Fibroblast of lung (primary cell): ENCODE results near the gene VN1R4. TPM values are rescaled to one million over a fixed set of nuclear protein-coding genes. Genes with fewer than 3 reads are reported as not detected.
"Not testable (repeated sequence)": the region's sequence is repeated elsewhere in the genome, so short reads cannot be mapped to it uniquely, and the experiment has no call there.

Experiments used
- DNase-seq, 2 donors: peaks; one replicate each; pipeline versions ENCODE4 v3.0.0 to v3.0.0-alpha.2; 2010; ENCODE audit warnings: low read depth in 2 of 2
- H2AFZ ChIP-seq: 2 replicates; pipeline ENCODE4 v1.5.1; 2012; ENCODE audit warnings: low read length, control low read depth, inconsistent platforms
- H3K27ac ChIP-seq: 2 replicates; pipeline ENCODE4 v1.5.1; 2011; ENCODE audit warnings: low read length, control low read depth; ENCODE audit not compliant: insufficient read depth
- H3K27me3 ChIP-seq: 2 replicates; pipeline ENCODE4 v1.5.1; 2011; ENCODE audit warnings: mild to moderate bottlenecking, low read length; ENCODE audit not compliant: control insufficient read depth, insufficient read depth
- H3K36me3 ChIP-seq: 2 replicates; pipeline ENCODE4 v1.5.1; 2011; ENCODE audit warnings: low read length; ENCODE audit not compliant: control insufficient read depth, insufficient read depth
- H3K4me1 ChIP-seq: 2 replicates; pipeline ENCODE4 v1.5.1; 2011; ENCODE audit warnings: low read length; ENCODE audit not compliant: control insufficient read depth, insufficient read depth; ENCODE audit errors: extremely low read depth
- H3K4me2 ChIP-seq: 2 replicates; pipeline ENCODE4 v1.5.1; 2011; ENCODE audit warnings: low read length, control low read depth; ENCODE audit not compliant: insufficient read depth; ENCODE audit errors: extremely low read depth
- H3K4me3 ChIP-seq, 4 experiments: fragments of 200-600 bp in 1 of 4; sonication (generic) in 1 of 4; replicated peaks in 1 of 4; 2 replicates each; pipeline ENCODE4 v1.5.1; 2011 to 2016; ENCODE audit warnings: low read length in 4 of 4, low read depth in 3 of 4, mild to moderate bottlenecking in 3 of 4, control low read depth in 2 of 4, inconsistent platforms in 1 of 4, mixed read lengths in 1 of 4; ENCODE audit not compliant: insufficient read depth in 1 of 4; ENCODE audit errors: control extremely low read depth in 1 of 4
- H3K79me2 ChIP-seq: 2 replicates; pipeline ENCODE4 v1.5.1; 2012; ENCODE audit warnings: mild to moderate bottlenecking, low read length, inconsistent platforms; ENCODE audit not compliant: control insufficient read depth, insufficient read depth
- H3K9ac ChIP-seq: 2 replicates; pipeline ENCODE4 v1.5.1; 2011; ENCODE audit warnings: mild to moderate bottlenecking, low read length, control low read depth; ENCODE audit not compliant: insufficient read depth
- H3K9me3 ChIP-seq: 2 replicates; pipeline ENCODE4 v1.5.1; 2012; ENCODE audit warnings: low read depth, low read length; ENCODE audit not compliant: control insufficient read depth, insufficient read depth
- H4K20me1 ChIP-seq: 2 replicates; pipeline ENCODE4 v1.5.1; 2011; ENCODE audit warnings: low read length; ENCODE audit not compliant: control insufficient read depth, insufficient read depth; ENCODE audit errors: extremely low read depth
- EZH2 ChIP-seq: IDR thresholded peaks from 2 replicates; pipeline ENCODE4 v1.5.1; 2012; ENCODE audit warnings: low read length, control low read depth, mild to moderate bottlenecking; ENCODE audit errors: missing control alignments
- polyA minus RNA-seq: library from RNA; depleted of rRNA, polyadenylated mRNA; stranded (reverse); fragments of >200 nt; gene quantifications from 2 replicates; pipeline ENCODE4 v1.2.3, GENCODE V29; 2011; ENCODE audit warnings: low replicate concordance
- polyA plus RNA-seq, 2 donors: library from polyadenylated mRNA; depleted of rRNA in 1 of 2; stranded (reverse) in 1 of 2; unstranded in 1 of 2; fragments of >200 nt; gene quantifications; 2 replicates each; pipeline ENCODE4 v1.2.1, GENCODE V29; 2011 to 2012; ENCODE audit warnings: missing spikeins in 1 of 2
- total RNA-seq: library from RNA; depleted of rRNA; stranded (reverse); fragments of >200 nt; gene quantifications from 2 replicates; pipeline ENCODE4 v1.2.1, GENCODE V29; 2014
- TF ChIP-seq, protein P1 (sequence below), 2 donors: IDR thresholded peaks in 1 of 2; conservative IDR thresholded peaks in 1 of 2; 1 replicate in 1 of 2; 2 replicates in 1 of 2; pipeline ENCODE4 v1.5.1; 2011 to 2012; ENCODE audit warnings: low read length in 2 of 2, control low read depth in 1 of 2, inconsistent platforms in 1 of 2, low read depth in 1 of 2, mild to moderate bottlenecking in 1 of 2

VN1R4 gene
- total RNA-seq (not detected in 2 replicates), polyA plus RNA-seq (not detected in 2 replicates), polyA minus RNA-seq (not detected in 2 replicates)
- polyA plus RNA-seq (2012) = not detected in 2 replicates

DNA sequence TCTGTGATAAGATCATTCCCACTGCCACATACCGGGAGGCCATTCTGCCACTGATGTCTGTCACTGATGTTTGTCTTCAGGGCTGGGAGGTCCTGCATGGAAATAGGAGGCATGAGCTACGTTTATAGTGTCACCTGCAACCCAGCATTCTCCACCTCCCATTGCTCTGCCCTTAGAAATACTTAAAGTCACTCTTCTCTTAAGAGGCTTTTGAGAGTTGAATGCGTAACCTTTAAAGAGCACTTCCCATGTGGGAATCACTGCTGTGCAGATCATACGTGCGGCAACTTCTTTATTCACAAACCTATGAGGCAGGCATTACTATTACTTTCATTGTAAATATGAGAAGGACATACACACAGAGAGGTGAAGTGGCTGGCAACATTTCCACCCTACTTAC lies at the start of gene VN1R4:
VN1R4 (minus strand) TSS at position 101 of the 400 bp plus-strand sequence; CDS start at position 43, 58 bp downstream.
- H2AFZ ChIP-seq, DNase-seq, H3K4me2 ChIP-seq, H3K4me3 ChIP-seq, H3K4me1 ChIP-seq, H4K20me1 ChIP-seq, H3K9ac ChIP-seq, H3K27me3 ChIP-seq, H3K36me3 ChIP-seq, H3K27ac ChIP-seq, H3K79me2 ChIP-seq, H3K9me3 ChIP-seq: not testable (repeated sequence)

DNA sequence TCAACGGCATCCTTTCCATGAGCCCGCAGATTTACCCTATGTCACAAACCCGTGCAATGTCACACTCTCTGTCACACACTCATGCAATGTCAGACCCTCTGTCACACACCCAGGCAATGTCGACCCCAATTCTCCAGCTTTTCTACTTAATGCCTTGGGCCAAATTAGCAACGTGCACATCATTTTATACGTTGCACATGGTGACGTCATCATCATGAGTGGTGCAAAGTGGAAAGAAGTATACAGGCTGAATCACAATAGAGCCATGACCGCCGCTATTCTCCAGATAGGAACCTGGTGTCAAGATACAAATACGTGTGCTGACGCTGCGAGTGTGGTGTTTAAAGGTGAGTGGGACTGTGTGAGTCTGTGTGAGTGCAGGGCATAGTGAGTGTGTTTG lies 44.4 kb upstream of the VN1R4 start:
- Histone ChIP-seq H3K9me3 (no peaks in the 10 kb centered on the region), H2AFZ (no peak overlapping the region), H3K4me1 (no peaks in the 10 kb centered on the region), H4K20me1 (no peaks in the 10 kb centered on the region), H3K79me2 (no peaks in the 10 kb centered on the region), H3K4me2 (no peak overlapping the region), H3K27ac (no peak overlapping the region), H3K27me3 (no peaks in the 10 kb centered on the region), H3K9ac (no peak overlapping the region), H3K4me3 (no peak overlapping the region), H3K36me3 (no peaks in the 10 kb centered on the region)
- TF ChIP-seq, protein P1, sequence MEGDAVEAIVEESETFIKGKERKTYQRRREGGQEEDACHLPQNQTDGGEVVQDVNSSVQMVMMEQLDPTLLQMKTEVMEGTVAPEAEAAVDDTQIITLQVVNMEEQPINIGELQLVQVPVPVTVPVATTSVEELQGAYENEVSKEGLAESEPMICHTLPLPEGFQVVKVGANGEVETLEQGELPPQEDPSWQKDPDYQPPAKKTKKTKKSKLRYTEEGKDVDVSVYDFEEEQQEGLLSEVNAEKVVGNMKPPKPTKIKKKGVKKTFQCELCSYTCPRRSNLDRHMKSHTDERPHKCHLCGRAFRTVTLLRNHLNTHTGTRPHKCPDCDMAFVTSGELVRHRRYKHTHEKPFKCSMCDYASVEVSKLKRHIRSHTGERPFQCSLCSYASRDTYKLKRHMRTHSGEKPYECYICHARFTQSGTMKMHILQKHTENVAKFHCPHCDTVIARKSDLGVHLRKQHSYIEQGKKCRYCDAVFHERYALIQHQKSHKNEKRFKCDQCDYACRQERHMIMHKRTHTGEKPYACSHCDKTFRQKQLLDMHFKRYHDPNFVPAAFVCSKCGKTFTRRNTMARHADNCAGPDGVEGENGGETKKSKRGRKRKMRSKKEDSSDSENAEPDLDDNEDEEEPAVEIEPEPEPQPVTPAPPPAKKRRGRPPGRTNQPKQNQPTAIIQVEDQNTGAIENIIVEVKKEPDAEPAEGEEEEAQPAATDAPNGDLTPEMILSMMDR (conservative IDR thresholded peaks at IDR 0.05 in 1 of 2, IDR thresholded peaks at IDR 0.05 in 1 of 2; ENCODE audit: low read depth in 1 of 2, low read length in 2 of 2) = no peak
- TF ChIP-seq EZH2 = no peak
- DNase-seq = no peak

- no peaks in the 10 kb centered on the region for H3K36me3 ChIP-seq
- H3K4me3 ChIP-seq = no peak overlapping the region
- no peak overlapping the region for H3K4me2 ChIP-seq
- no peak for TF ChIP-seq EZH2
- TF ChIP-seq, protein P1 (conservative IDR thresholded peaks at IDR 0.05 in 1 of 2, IDR thresholded peaks at IDR 0.05 in 1 of 2; ENCODE audit: low read depth in 1 of 2, low read length in 2 of 2) = no peak
- H2AFZ ChIP-seq = no peak overlapping the region
- H3K27ac ChIP-seq = no peak overlapping the region
- no peaks in the 10 kb centered on the region for H3K4me1 ChIP-seq
- H3K9me3 ChIP-seq = no peaks in the 10 kb centered on the region
- no peak for DNase-seq
- H3K79me2 ChIP-seq = no peaks in the 10 kb centered on the region
- H3K27me3 ChIP-seq = no peaks in the 10 kb centered on the region
- H4K20me1 ChIP-seq = no peaks in the 10 kb centered on the region
- no peak overlapping the region for H3K9ac ChIP-seq
Observed at GRCh38 chr19:53311044-53311443, 43.5 kb upstream of the VN1R4 start.
